Central memory CD8-positive, alpha-beta T cell (primary cell): Measurements from ENCODE around the gene GRK4.
A peak's percentile ranks its signal among the peaks of the same experiment; 100 is the strongest.

ENCODE experiments used
- ATAC-seq: fragments of 150-1000 bp; cut with Tn5 transposase; replicated peaks from 2 replicates; pipeline ENCODE4 v1.10.0; 2022; ENCODE audit warnings: mild to moderate bottlenecking, moderate FRiP score, moderate number of reproducible peaks; ENCODE audit not compliant: poor library complexity, severe bottlenecking; ENCODE audit errors: extremely low read depth
- DNase-seq, 2 donors: peaks; one replicate each; pipeline ENCODE4 v3.0.0; 2021; ENCODE audit warnings: low spot score in 2 of 2
- H3K27ac Mint-ChIP-seq: one replicate; pipeline ENCODE4 v1.8.0; 2022; ENCODE audit warnings: low read depth, mild to moderate bottlenecking, moderate library complexity, mixed read lengths
- H3K27me3 Mint-ChIP-seq: one replicate; pipeline ENCODE4 v1.8.0; 2022; ENCODE audit warnings: mixed read lengths
- H3K36me3 Mint-ChIP-seq: one replicate; pipeline ENCODE4 v1.8.0; 2022; ENCODE audit warnings: mild to moderate bottlenecking, moderate library complexity, mixed read lengths; ENCODE audit not compliant: insufficient read depth
- H3K4me1 Mint-ChIP-seq: one replicate; pipeline ENCODE4 v1.8.0; 2022; ENCODE audit warnings: mixed read lengths
- H3K4me3 Mint-ChIP-seq: one replicate; pipeline ENCODE4 v1.8.0; 2022; ENCODE audit warnings: mild to moderate bottlenecking, moderate library complexity, mixed read lengths
- H3K9me3 Mint-ChIP-seq: one replicate; pipeline ENCODE4 v1.8.0; 2022; ENCODE audit warnings: mixed read lengths

The GRK4 gene

DNA sequence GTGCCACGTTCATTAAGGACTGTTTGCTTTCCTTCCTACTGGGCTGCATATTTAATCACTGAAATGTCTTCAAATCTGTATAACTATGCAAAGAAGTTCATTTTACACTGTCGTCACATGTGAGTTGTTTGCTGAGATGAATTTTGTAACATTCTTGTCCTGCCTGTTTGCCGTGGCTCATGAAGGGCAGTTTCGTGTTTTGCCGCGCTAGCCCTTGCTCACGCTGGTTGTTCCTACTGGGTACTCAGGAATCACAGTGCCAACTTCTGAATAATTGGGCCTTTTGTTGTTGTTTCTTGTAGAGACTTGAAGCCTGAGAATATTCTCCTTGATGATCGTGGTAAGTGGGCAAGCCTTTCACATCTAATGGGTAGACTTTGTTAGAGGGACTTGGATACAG, 58.7 kb downstream of the GRK4 start:
- peaks cover 8% of the 10 kb centered on the region for H3K4me1 Mint-ChIP-seq
- peaks cover 12% of the 10 kb centered on the region for H3K27me3 Mint-ChIP-seq
- H3K4me3 Mint-ChIP-seq = no peak overlapping the region
- H3K9me3 Mint-ChIP-seq = peaks cover 9% of the 10 kb centered on the region
- DNase-seq = no peak
- no peak overlapping the region for H3K27ac Mint-ChIP-seq
- no peak for ATAC-seq
- H3K36me3 Mint-ChIP-seq = peaks cover 4% of the 10 kb centered on the region

DNA sequence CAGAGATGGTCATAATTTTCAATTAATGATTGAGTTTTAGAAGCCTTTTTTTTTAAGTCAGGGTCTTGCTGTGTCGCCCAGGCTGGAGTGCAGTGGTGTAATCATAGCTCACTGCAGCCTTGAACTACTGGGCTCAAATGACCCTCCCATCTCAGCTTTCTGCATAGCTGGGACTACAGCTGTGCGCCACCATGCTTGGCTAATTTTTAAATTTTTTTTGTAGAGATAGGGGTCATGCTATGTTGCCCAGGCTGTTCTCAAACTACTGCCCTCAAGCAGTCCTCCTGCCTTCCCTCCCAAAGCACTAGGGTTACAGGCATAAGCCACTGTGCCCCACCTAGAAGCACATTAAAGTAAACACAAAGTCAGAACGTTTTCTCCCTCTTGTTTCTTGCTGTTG, 59.3 kb downstream of the GRK4 start:
- peaks cover 8% of the 10 kb centered on the region for H3K4me1 Mint-ChIP-seq
- peaks cover 12% of the 10 kb centered on the region for H3K27me3 Mint-ChIP-seq
- no peak for ATAC-seq
- H3K36me3 Mint-ChIP-seq = peaks cover 4% of the 10 kb centered on the region
- H3K9me3 Mint-ChIP-seq = peaks cover 9% of the 10 kb centered on the region
- H3K27ac Mint-ChIP-seq = no peak overlapping the region
- DNase-seq = no peak
- no peak overlapping the region for H3K4me3 Mint-ChIP-seq

DNA sequence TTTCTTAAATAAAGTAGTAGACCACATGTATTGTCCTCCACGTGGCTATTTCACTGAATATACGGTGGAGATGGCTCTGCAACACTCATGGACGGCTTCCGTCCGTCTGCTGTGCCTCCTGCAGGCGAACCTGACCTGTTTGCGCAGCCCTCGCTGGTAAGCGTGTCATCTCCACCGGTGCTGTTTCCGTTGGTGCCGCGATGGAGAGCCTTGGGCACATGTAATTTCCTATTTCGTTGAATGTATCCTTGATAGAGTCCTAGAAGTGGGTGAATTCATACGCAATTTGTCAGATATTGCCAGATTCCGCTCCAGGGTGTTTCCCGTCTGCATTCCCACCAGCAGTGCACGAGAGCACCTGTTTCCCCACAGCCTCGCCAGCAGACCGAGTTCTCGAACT, 62.5 kb downstream of the GRK4 start:
- ATAC-seq = no peak
- no peak for DNase-seq
- Mint-ChIP-seq H3K36me3 (peaks cover 4% of the 10 kb centered on the region), H3K27me3 (peaks cover 22% of the 10 kb centered on the region), H3K4me1 (peaks cover 8% of the 10 kb centered on the region), H3K27ac (no peak overlapping the region), H3K9me3 (peaks cover 9% of the 10 kb centered on the region), H3K4me3 (no peak overlapping the region)

DNA sequence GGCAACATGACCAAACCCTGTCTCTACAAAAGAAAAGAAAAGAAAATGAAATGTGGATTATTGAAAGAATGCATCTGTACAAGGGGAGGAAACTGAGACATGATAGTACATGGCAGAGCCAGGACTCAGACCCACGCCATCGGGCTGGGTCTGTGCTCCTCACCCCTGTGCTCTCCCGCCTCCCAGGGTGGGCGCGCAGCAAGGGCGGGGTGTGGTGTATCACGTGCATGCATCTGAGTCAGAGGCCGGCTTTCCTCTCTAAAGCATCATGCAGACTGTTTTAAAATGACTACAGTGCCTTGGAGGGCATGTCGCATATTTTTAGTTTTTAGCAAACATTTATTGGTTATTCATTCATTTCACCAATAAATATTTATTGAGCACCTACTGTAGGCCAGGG, 63.2 kb downstream of the GRK4 start:
- Mint-ChIP-seq H3K27me3 (peaks cover 26% of the 10 kb centered on the region), H3K4me3 (no peak overlapping the region), H3K4me1 (peaks cover 1% of the 10 kb centered on the region), H3K27ac (no peak overlapping the region), H3K9me3 (peaks cover 9% of the 10 kb centered on the region), H3K36me3 (peaks cover 4% of the 10 kb centered on the region)
- ATAC-seq = no peak
- no peak for DNase-seq

DNA sequence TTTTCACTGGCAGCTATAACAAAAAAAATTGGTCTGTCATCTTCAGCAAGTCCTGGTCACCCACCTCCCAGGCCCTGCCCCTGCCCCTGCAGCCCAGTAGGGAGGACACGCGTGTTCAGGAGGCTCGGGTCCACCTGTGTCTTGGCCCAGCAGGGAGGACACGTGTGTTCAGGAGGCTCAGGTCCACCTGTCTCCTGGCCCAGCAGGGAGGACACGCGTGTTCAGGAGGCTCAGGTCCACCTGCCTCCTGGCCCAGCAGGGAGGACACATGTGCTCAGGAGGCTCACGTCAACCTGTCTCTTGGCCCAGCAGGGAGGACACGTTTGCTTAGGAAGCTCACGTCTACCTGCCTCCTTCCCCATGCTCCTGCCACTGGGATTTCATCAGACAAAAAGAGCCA, 66.1 kb downstream of the GRK4 start:
- Mint-ChIP-seq H3K4me3 (no peak overlapping the region), H3K4me1 (no peaks in the 10 kb centered on the region), H3K9me3 (no peaks in the 10 kb centered on the region), H3K27ac (no peak overlapping the region), H3K36me3 (peaks cover 1% of the 10 kb centered on the region), H3K27me3 (peaks cover 14% of the 10 kb centered on the region)
- ATAC-seq (no peak), DNase-seq (no peak)

- ATAC-seq (no peak), DNase-seq (no peak)
- H3K27me3 Mint-ChIP-seq = peaks cover 17% of the 10 kb centered on the region
- no peaks in the 10 kb centered on the region for H3K9me3 Mint-ChIP-seq
- H3K27ac Mint-ChIP-seq = no peak overlapping the region
- H3K4me1 Mint-ChIP-seq = no peaks in the 10 kb centered on the region
- no peaks in the 10 kb centered on the region for H3K36me3 Mint-ChIP-seq
- no peak overlapping the region for H3K4me3 Mint-ChIP-seq
Measured at GRCh38 chr4:3030566-3031356, 67.4 kb downstream of the GRK4 start.

- Mint-ChIP-seq H3K36me3 (no peaks in the 10 kb centered on the region), H3K9me3 (no peaks in the 10 kb centered on the region), H3K27ac (no peak overlapping the region), H3K4me3 (no peak overlapping the region), H3K27me3 (peaks cover 24% of the 10 kb centered on the region), H3K4me1 (no peaks in the 10 kb centered on the region)
- ATAC-seq = no peak
- DNase-seq = no peak
Measured at GRCh38 chr4:3031357-3032082, 68.1 kb downstream of the GRK4 start.

GRCh38 chr4:3034231-3034630, 70.9 kb downstream of the GRK4 start:
- Mint-ChIP-seq H3K4me3 (no peak overlapping the region), H3K9me3 (no peaks in the 10 kb centered on the region), H3K27ac (no peak overlapping the region), H3K36me3 (peaks cover 5% of the 10 kb centered on the region), H3K4me1 (peaks cover 15% of the 10 kb centered on the region), H3K27me3 (peaks cover 44% of the 10 kb centered on the region)
- DNase-seq = no peak
- ATAC-seq = no peak

DNA sequence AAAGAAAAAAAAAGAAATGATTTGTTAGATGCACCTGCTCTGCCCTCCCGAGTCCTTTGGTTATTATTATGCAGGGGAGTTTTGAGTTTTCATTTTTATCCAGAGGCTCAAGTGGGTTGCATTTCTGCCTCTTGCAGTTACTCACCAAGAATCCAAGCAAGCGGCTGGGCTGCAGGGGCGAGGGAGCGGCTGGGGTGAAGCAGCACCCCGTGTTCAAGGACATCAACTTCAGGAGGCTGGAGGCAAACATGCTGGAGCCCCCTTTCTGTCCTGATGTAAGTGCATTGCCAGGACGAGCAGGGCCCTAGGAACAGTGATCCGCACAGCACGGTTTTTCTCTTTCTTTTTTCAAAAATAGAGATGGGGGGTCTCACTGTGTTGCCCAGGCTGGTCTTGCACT, 71.9 kb downstream of the GRK4 start:
- no peak for ATAC-seq
- Mint-ChIP-seq H3K9me3 (no peaks in the 10 kb centered on the region), H3K27me3 (peaks cover 41% of the 10 kb centered on the region), H3K4me1 (peaks cover 15% of the 10 kb centered on the region), H3K4me3 (no peak overlapping the region), H3K27ac (no peak overlapping the region), H3K36me3 (peaks cover 5% of the 10 kb centered on the region)
- no peak for DNase-seq

- no peak for ATAC-seq
Measured at GRCh38 chr4:3035674-3036073, 72.3 kb downstream of the GRK4 start.

DNA sequence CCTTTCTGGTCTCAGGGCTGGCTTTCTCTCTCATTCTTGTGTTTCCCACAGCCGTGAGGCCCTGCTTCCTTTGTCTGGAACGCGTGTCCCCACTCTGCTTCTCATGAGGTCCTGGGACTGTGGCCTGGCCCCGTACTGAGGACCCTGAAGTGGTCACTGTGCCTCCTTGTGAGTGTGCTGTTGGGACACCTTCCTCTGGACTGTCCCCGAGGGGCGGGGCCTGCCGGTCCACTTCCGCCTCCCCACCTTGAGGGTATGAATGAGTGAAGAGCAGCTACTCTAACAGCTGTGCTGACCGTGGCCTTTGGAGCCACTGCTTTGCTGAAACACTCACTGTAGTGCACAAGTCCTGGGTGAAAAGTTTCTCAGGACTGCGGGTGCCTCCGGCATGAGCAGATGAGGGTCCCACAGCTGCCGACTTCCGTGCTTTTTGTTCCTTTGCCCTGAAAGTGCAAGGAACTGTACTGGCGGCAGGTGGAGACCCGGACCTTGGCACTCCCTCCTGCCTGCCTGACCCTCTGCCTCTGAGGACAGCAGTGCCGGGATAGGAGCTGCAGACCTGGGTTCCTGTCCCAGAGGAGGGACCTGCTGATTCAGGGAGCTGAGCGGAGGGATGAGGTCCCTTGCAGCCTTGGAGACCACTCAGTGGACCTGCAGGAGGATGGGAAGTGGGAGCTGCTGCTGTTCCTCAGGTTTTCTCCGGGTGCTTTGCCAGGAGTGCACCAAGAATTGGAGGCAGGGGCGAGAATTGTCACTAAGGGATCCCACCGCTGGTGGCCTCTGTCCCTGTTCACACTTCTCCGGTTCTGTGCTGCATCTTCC, 73.0 kb downstream of the GRK4 start:
- Mint-ChIP-seq H3K9me3 (no peaks in the 10 kb centered on the region), H3K4me1 (peaks cover 15% of the 10 kb centered on the region), H3K36me3 (peaks cover 5% of the 10 kb centered on the region), H3K27me3 (peaks cover 31% of the 10 kb centered on the region), H3K27ac (no peak overlapping the region), H3K4me3 (no peak overlapping the region)
- no peak for DNase-seq
- ATAC-seq = no peak

More at GRCh38 chr4:3035674-3036073, 72.3 kb downstream of the GRK4 start:
- H3K27me3 Mint-ChIP-seq = peaks cover 37% of the 10 kb centered on the region
- H3K9me3 Mint-ChIP-seq = no peaks in the 10 kb centered on the region
- DNase-seq = no peak
- H3K4me1 Mint-ChIP-seq = peaks cover 15% of the 10 kb centered on the region
- H3K27ac Mint-ChIP-seq = no peak overlapping the region
- peaks cover 5% of the 10 kb centered on the region for H3K36me3 Mint-ChIP-seq
- no peak overlapping the region for H3K4me3 Mint-ChIP-seq

DNA sequence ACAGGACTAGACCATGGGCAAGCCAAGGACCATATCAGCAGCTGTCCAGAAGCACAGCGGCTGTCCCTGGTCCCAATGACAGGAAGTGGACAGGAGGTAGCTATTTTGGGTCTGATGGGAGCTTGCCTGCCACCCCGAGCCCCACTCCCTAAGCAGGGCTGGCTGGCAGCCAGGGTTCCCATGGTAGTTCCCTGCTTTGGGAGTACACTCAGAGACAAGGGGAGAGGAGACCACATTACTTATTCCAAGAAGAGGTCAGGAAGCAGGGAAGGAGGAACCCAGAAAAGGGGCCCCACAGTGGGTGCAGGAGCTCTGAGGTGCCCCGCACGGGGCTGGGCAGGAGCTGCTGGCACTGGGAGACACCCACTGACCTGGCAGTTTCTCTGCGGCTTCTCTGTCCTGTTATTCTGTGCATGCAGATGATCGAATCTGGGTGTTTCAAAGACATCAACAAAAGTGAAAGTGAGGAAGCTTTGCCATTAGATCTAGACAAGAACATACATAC, 74.6 kb downstream of the GRK4 start:
- no peak for DNase-seq
- ATAC-seq = no peak
- Mint-ChIP-seq H3K27me3 (peaks cover 31% of the 10 kb centered on the region), H3K4me3 (peak overlapping the region; percentile 53), H3K27ac (no peak overlapping the region), H3K4me1 (peaks cover 15% of the 10 kb centered on the region), H3K36me3 (peaks cover 7% of the 10 kb centered on the region), H3K9me3 (no peaks in the 10 kb centered on the region)
